HG02938 (cell line): ENCODE data around the gene OR1J4.
"Not testable (repeated sequence)": the region's sequence is repeated elsewhere in the genome, so short reads cannot be mapped to it uniquely, and the experiment has no call there.

Experiments
- ATAC-seq: cut with Tn5 transposase; IDR thresholded peaks from one replicate; pipeline ENCODE4 v1.9.1; 2021; ENCODE audit warnings: mild to moderate bottlenecking, moderate library complexity; ENCODE audit not compliant: unreplicated experiment

OR1J4 gene

DNA sequence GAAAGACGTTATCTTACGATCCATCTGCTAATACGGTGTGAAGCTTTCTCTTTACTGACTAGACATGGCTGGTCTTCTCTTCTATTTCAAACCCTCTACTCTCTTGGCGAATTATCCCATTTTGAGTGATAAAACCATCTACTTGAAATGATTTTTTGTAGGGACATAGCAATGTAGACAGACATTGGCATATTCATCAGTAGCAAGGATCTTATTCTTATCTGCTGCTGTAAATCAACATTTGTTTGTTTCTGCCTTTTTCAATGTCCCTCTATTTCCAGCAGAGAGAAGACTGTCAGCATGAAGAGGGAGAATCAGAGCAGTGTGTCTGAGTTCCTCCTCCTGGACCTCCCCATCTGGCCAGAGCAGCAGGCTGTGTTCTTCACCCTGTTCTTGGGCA is at the start of gene OR1J4:
Gene OR1J4 (plus strand): TSS at position 301 of the 400 bp plus-strand sequence. CDS start 0 bp downstream, at position 301.
- ATAC-seq: no peak

DNA sequence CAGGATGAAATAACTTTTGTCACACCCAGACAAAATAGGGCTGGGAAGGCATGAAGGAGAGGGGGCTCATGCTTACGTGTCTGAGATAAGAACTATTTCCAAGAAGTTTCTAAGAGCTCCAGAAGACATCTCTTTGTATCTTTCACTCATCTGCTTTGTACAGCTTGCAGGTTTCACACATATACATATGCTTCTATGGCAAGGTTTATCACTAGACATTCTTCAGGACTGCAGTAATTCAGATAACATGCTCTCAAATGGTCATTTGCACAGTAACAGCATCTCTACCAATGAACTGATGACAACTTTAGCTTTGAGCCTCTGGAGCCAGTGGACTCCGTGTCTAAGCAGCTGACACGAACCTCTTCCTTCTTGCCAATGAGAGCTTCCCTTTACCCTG is 44.4 kb upstream of the OR1J4 start:
- ATAC-seq: no peak

DNA sequence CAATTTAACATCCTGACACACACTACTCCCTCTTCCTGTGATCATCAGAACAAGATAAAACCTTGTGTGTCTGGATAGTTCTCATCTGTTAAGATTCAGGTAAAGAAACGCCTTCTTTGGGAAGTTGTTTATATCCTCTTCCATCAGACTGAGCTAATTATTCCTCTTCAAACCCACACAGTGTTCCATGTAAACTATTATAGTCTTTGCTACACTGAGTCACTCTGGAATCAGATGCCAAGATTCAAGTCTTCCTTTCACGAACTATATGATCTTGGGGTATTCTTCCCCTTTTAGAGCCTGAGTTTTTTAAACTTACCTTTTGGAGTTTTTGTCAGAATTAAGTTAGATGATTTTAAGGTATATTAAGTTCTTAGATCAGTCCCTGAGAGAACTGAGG is 43.2 kb upstream of the OR1J4 start:
- no peak for ATAC-seq

DNA sequence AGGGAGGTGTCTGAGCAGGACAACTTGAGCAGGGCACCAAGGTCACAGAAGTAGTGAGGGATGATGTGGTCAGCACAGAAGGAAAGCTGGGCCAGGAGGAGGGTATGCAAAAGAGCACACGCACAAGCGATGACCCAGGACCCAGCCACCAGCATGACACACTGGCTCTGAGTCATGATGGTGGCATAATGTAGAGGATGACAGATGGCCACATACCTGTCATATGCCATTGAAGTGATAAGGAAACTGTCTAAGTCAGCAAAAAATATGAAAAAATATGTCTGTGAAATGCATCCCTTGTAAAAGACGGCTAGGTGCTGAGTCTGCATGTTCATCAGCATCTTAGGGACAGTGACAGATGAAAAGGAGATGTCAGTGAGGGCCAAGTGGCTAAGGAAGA is 41.6 kb upstream of the OR1J4 start:
- ATAC-seq: no peak

- ATAC-seq: no peak
Measured at GRCh38 chr9:122477826-122478225, 41.1 kb upstream of the OR1J4 start, which contains the start of gene OR1J1. Gene OR1J1, minus strand, starts transcription at chr9:122477926. Its CDS starts 0 bp downstream, at chr9:122477926.

- no peak for ATAC-seq
Measured at GRCh38 chr9:122479062-122479461, 39.9 kb upstream of the OR1J4 start.

- no peak for ATAC-seq
Measured at GRCh38 chr9:122498883-122499288, 20.1 kb upstream of the OR1J4 start.

DNA sequence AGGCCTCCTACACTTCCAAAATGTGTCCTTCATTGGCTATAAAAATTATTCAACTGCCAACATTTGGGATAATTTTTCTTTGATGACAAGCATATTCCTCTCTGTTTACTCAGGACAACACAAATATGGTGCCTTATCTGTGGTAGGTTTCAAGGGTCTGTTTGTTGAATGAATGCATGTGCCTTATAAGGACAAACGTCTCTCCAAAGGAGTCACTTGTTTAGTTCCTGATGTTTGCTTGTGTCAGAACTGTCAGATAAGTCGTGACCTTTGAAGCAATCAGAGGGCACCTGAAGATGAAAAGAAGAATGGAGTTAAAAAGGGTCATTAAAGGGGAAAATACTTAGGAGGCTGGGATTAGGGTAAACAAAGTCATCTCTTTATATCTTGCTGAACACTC is 12.0 kb upstream of the OR1J4 start:
- ATAC-seq: no peak

- no peak for ATAC-seq
Measured at GRCh38 chr9:122510502-122510901, 8.4 kb upstream of the OR1J4 start, which contains the start of gene OR1J2. Gene OR1J2, plus strand, starts transcription at chr9:122510802. Its CDS starts 0 bp downstream, at chr9:122510802.

DNA sequence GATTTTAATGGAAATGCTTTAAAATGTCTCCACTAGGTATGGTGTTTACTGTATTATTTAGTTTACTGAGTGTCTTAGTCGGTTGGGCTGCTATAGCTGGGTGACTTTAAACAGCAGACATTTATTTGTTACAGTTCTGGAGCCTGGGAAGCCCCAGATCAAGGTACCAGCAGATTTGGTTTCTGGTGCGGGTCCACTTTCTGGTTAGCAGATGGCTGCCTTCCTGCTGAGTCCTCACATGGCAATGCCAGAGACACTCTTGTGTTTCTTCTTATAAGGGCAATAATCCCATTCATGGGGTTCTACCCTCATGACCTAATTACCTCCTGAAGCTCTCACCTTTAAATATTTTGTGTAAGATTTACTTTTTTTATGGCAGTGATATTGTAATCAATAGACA is 715 bp upstream of the OR1J4 start:
- ATAC-seq: no peak

DNA sequence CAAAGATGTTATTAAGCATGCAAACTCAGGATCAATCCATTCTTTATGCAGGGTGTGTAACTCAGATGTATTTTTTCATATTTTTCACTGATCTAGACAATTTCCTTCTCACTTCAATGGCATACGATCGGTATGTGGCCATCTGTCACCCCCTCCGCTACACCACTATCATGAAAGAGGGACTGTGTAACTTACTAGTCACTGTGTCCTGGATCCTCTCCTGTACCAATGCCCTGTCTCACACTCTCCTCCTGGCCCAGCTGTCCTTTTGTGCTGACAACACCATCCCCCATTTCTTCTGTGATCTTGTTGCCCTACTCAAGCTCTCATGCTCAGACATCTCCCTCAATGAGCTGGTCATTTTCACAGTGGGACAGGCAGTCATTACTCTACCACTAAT is 435 bp downstream of the OR1J4 start:
- ATAC-seq: no peak

DNA sequence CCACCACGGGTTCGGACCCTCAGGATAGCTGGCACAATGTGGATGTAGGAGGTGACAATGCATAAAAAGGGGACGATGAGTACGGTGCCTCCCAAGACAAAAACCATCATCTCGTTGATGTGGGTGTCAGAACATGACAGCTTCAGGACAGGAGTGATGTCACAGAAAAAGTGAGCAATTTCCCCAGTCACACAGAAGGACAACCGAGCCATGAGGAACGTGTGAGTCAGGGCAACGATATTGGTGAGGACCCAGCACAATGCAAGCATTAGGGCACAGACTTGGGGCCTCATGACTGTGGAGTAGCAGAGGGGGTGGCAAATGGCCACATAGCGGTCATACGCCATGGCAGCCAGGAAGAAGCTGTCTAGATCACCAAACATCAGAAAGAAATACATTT is 7.7 kb downstream of the OR1J4 start:
- no peak for ATAC-seq

DNA sequence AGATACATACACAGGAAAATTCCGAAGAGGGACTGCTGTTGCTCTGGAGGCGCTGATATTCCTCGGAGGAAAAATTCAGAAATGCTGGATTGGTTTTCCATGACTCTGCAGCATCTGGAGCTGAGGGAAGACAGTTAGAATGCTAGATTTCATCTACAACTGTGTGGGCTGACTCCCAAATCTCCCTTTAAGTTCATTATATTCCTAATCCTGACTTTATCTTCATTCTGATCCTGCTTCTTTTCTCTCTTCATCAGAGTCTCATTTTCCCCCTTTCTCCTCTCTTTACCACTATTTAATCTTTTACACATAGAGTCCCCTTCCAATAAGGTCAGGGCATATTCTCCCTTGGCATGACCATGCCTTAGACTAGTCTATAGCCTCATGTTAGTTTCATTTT is 8.3 kb downstream of the OR1J4 start, which contains the start of gene OR1N1:
Gene OR1N1 (minus strand): TSS at position 101 of the 400 bp plus-strand sequence. CDS start 0 bp downstream, at position 101.
- no peak for ATAC-seq

GRCh38 chr9:122531157-122531556 is 12.2 kb downstream of the OR1J4 start:
- ATAC-seq: not testable (repeated sequence)

DNA sequence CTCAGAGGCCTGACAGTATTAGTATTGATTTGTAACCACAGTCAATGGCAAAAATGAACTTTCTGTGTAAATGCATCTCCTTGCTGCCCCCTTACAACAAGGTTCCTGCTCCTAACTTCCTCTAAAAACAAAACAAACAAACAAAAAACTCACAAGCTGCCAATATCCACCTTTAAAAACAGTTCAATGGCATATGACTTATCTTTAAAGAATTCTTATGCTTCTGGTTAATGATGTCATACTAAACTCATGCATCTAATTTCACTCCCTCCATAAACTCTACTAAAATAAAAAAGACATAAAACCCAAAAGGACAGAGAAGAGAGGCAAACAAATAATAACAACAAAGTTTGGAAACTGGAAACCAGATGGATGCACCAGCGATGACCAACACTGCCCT is 17.2 kb downstream of the OR1J4 start:
- no peak for ATAC-seq

DNA sequence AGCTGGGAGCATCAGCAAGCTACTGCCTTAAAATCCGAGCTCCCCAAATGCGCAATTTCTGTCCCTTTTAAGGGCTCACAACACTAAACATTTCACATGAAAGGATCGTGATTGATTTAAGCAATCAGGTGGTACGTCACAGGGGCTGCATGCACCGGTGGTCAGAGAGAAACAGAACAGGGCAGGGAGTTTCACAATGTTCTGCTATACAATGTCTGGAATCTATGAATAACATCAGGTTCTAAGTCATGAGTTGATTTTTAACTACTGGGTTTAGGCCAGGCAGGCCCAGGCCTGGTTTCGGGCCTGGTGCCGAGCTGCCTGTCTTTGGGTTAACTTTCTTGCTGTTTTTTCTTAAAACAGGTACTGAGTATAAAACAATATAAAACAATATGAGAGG is 18.1 kb downstream of the OR1J4 start:
- not testable (repeated sequence) for ATAC-seq

GRCh38 chr9:122538757-122539156 is 19.8 kb downstream of the OR1J4 start:
- no peak for ATAC-seq

- ATAC-seq: no peak
Measured at GRCh38 chr9:122546196-122546595, 27.3 kb downstream of the OR1J4 start.

- ATAC-seq: no peak
Measured at GRCh38 chr9:122551371-122551770, 32.4 kb downstream of the OR1J4 start.

- no peak for ATAC-seq
Measured at GRCh38 chr9:122552812-122553211, 33.9 kb downstream of the OR1J4 start, which contains the start of gene OR1N2. Gene OR1N2, plus strand, starts transcription at chr9:122553112. Its CDS starts 100 bp downstream, at chr9:122553212.

- ATAC-seq: no peak
Measured at GRCh38 chr9:122561446-122561845, 42.5 kb downstream of the OR1J4 start.

DNA sequence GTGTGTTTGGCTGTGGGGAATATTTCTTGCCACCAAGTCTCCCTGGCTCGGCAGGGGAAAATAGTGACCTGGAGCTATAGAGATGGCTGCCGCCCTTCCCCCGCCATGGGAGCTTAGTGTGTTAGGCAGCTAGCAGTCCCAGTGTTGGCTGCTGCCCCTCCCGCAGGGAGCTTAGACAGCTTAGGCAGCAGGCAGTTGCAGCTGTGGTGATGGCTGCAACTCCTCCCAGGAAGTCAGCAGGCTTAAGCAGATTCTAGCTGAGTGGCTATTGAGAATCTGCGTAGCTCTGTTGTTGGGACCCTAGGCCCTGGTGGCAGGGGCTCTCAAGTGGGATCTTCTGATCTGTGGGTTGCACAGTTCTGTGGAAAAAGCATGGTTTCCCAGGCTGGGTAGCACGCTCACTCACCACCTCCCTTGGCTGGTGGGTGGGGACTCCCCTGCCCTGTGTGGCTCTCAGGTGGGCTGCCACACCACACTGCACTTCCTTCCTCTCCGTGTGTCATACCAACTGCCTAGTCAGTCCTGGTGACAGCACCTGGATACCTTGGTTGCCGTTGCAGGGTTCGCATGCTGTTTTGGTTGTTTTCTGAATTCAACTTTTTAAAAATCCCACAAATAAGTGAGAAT is 43.3 kb downstream of the OR1J4 start:
- ATAC-seq: no peak

GRCh38 chr9:122567901-122568300 is 49.0 kb downstream of the OR1J4 start:
- ATAC-seq: no peak
